Tibial artery (tissue), 4 donors: ENCODE measurements around the gene CCDC14.

Source experiments
- DNase-seq, 2 donors: peaks; one replicate each; pipeline ENCODE4 v3.0.0-alpha.2; 2019
- H3K27ac ChIP-seq, 2 donors: fragments of 200-600 bp; sonication (generic) in 1 of 2; 1 replicate in 1 of 2; 2 replicates in 1 of 2; pipeline ENCODE4 v1.5.1; 2018 to 2019; ENCODE audit warnings: mild to moderate bottlenecking in 1 of 2
- H3K27me3 ChIP-seq, 2 donors: fragments of 200-600 bp; sonication (generic) in 1 of 2; one replicate each; pipeline versions ENCODE4 v1.5.1 to v1.6.0; 2016 to 2019
- H3K36me3 ChIP-seq, 3 donors: fragments of 200-600 bp; sonication (generic) in 2 of 3; one replicate each; pipeline ENCODE4 v1.5.1; 2016 to 2019; ENCODE audit warnings: mild to moderate bottlenecking in 2 of 3
- H3K4me1 ChIP-seq, 4 donors: fragments of 200-600 bp; sonication (generic) in 2 of 4; 1 replicate in 3 of 4; 2 replicates in 1 of 4; pipeline ENCODE4 v1.5.1; 2016 to 2019
- H3K4me3 ChIP-seq, 2 donors: fragments of 200-600 bp; sonication (generic) in 1 of 2; 1 replicate in 1 of 2; 2 replicates in 1 of 2; pipeline ENCODE4 v1.5.1; 2018 to 2019; ENCODE audit warnings: mild to moderate bottlenecking in 2 of 2
- H3K9me3 ChIP-seq, 3 donors: fragments of 200-600 bp; sonication (generic) in 1 of 3; one replicate each; pipeline ENCODE4 v1.5.1; 2016 to 2019
- intact Hi-C: fragments of 100-400 bp; cut with DNase I; formaldehyde crosslinking; loops from one replicate; pipeline ENCODE4 v1.15.0; 2023; ENCODE audit warnings: low total_unique reads
- TF ChIP-seq, protein P1 (sequence below), 2 experiments: fragments of 200-600 bp in 1 of 2; fragments of 450-650 bp in 1 of 2; IDR thresholded peaks; one replicate each; pipeline ENCODE4 v1.5.1; 2017 to 2019; ENCODE audit warnings: antibody characterized with exemption in 2 of 2, mild to moderate bottlenecking in 1 of 2, moderate library complexity in 1 of 2

Gene CCDC14

DNA sequence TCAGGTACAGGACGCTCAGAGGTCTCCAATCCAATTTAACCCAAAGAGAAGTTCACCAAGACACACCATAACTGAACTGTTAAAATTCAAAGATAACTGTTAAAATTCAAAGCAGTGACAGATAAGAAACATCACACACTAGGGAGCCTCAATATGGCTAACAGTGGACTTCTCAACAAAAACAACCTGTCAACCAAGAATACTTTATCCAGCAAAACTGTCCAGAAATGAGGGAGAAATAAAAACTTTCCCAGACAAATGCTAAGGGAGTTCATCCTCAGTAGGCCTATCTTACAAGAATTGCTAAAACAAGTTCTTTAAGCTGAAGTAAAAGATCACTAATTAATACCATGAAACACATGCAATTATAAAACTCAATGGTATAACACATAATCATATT, 40.6 kb downstream of the CCDC14 start:
- DNase-seq: no peak
- Histone ChIP-seq H3K4me3 (no peak overlapping the region), H3K9me3 (peaks cover 2 to 40% (median 13%) of the 10 kb centered on the region in 3 donors), H3K27ac (no peak overlapping the region), H3K27me3 (no peaks in the 10 kb centered on the region), H3K4me1 (no peaks in the 10 kb centered on the region), H3K36me3 (peaks cover 8 to 45% (median 27%) of the 10 kb centered on the region in 3 donors)
- intact Hi-C loops: no loop called here
- TF ChIP-seq, protein P1, sequence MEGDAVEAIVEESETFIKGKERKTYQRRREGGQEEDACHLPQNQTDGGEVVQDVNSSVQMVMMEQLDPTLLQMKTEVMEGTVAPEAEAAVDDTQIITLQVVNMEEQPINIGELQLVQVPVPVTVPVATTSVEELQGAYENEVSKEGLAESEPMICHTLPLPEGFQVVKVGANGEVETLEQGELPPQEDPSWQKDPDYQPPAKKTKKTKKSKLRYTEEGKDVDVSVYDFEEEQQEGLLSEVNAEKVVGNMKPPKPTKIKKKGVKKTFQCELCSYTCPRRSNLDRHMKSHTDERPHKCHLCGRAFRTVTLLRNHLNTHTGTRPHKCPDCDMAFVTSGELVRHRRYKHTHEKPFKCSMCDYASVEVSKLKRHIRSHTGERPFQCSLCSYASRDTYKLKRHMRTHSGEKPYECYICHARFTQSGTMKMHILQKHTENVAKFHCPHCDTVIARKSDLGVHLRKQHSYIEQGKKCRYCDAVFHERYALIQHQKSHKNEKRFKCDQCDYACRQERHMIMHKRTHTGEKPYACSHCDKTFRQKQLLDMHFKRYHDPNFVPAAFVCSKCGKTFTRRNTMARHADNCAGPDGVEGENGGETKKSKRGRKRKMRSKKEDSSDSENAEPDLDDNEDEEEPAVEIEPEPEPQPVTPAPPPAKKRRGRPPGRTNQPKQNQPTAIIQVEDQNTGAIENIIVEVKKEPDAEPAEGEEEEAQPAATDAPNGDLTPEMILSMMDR (IDR thresholded peaks at IDR 0.05): no peak

DNA sequence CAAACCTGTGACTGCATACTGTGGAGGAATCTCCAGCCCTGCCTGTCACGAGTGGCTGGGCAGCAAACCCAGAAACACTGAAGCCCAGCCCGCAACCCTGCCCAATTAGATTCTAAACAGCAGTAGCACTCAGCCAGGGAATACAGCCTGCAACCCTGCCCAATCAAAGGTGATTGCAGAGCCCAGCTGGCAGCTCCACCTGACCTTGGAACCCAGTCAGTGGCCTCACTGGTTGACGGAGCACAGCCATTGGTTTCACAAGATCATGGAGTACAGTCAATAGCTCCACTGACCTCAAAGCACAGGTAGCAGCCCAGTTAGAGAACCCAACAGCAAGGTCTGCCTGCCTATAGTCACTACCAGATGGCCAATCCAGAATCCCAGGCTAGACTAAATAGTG, 41.7 kb downstream of the CCDC14 start:
- Histone ChIP-seq H3K4me1 (peaks cover 0 to 7% (median 0%) of the 10 kb centered on the region in 4 donors), H3K4me3 (no peak overlapping the region), H3K27ac (no peak overlapping the region), H3K36me3 (peaks cover 8 to 39% (median 22%) of the 10 kb centered on the region in 3 donors), H3K9me3 (peaks cover 2 to 40% (median 13%) of the 10 kb centered on the region in 3 donors), H3K27me3 (no peaks in the 10 kb centered on the region)
- TF ChIP-seq, protein P1 (IDR thresholded peaks at IDR 0.05): no peak
- DNase-seq: no peak
- intact Hi-C loops: no loop called here

DNA sequence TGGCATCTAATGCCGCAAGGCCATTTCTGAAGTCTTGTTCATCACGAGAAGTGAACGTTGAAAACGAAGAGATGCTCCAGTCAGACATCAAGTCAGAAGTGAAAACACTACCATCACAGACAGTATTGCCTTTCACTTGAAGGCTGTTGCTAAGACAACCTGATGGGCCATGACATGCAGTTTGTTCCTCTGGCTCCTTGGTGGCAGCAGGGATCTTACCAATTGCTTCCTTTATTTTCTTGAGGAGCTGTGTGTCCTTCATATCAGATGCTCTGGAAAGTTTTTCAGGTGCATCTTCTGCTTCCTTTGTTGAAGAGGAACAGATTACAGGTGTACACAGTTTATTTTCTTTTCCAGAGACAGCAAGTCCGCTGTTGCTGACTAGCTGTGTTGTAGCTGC, 46.2 kb downstream of the CCDC14 start:
- intact Hi-C loops: no loop called here
- peak overlapping the region; percentile 4 to 15 for H3K27ac ChIP-seq
- H3K27me3 ChIP-seq: no peaks in the 10 kb centered on the region
- H3K9me3 ChIP-seq: peaks cover 0 to 7% (median under 1%) of the 10 kb centered on the region in 3 donors
- no peak for DNase-seq
- H3K4me3 ChIP-seq: no peak overlapping the region
- TF ChIP-seq, protein P1 (IDR thresholded peaks at IDR 0.05): no peak
- H3K36me3 ChIP-seq: peaks cover 0 to 13% (median 12%) of the 10 kb centered on the region in 3 donors
- H3K4me1 ChIP-seq: peaks cover 0 to 31% (median 3%) of the 10 kb centered on the region in 4 donors

DNA sequence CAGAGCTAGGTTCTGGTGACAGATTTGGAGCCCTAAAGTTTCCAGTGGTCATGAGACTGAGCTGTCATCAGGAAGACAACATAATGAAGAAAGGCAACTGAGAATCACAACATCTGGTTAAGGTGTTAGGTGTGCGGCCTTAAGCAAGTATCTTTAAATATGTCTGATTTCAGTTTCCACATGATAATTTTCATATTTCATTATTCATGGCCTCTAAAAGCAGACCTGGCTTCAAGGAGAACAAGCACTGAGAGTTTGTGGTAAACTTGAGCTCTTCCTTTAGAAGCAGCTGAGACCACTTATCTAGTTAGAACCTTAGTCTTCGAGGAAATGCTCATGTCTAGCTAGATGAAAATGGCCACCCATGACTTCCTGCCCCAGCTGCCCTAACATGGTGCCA, 51.2 kb downstream of the CCDC14 start:
- Histone ChIP-seq H3K36me3 (no peaks in the 10 kb centered on the region), H3K4me3 (no peak overlapping the region), H3K9me3 (no peaks in the 10 kb centered on the region), H3K27ac (peak overlapping the region; percentile 76 to 82), H3K4me1 (peaks cover 0 to 53% (median 3%) of the 10 kb centered on the region in 4 donors), H3K27me3 (no peaks in the 10 kb centered on the region)
- intact Hi-C loops: no loop called here
- TF ChIP-seq, protein P1 (IDR thresholded peaks at IDR 0.05): no peak
- DNase-seq: no peak

DNA sequence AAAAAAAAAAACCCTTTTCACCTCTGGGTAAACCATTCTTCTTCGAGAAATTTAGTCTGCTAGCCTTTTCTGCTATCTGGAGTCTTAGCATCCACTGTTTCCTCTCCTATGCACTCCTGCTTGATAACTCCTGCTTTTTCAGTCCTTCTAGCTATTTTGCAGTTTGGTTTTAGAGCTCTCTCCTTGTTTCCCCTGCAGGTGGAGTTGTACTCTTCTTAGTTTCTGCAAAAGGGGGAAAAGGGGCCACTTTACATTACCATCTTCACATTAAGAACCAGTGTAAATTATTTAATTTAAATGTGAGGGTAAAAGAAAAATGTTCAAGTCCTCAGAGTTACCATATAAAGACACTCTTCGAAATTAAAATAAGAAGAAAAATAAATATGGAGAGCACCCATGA, 53.3 kb downstream of the CCDC14 start:
- intact Hi-C loops: no loop called here
- Histone ChIP-seq H3K27me3 (no peaks in the 10 kb centered on the region), H3K36me3 (no peaks in the 10 kb centered on the region), H3K4me3 (no peak overlapping the region), H3K9me3 (no peaks in the 10 kb centered on the region), H3K27ac (peak overlapping the region; percentile 76 to 82), H3K4me1 (peaks cover 0 to 38% (median 3%) of the 10 kb centered on the region in 4 donors)
- TF ChIP-seq, protein P1 (IDR thresholded peaks at IDR 0.05): no peak
- no peak for DNase-seq
